NT2/D1 (cell line): ENCODE data around the gene ARPC5.

Experiments
- SUZ12 ChIP-seq: IDR thresholded peaks from 2 replicates; pipeline ENCODE4 v1.6.1; 2011; ENCODE audit not compliant: insufficient read length, insufficient read depth; ENCODE audit errors: extremely low read depth
- YY1 ChIP-seq: IDR thresholded peaks from 2 replicates; pipeline ENCODE4 v1.6.1; 2011; ENCODE audit not compliant: insufficient read length, insufficient read depth
- ZNF274 ChIP-seq: IDR thresholded peaks from 2 replicates; pipeline ENCODE4 v1.6.1; 2011; ENCODE audit warnings: mild to moderate bottlenecking, low read depth, low read length

DNA sequence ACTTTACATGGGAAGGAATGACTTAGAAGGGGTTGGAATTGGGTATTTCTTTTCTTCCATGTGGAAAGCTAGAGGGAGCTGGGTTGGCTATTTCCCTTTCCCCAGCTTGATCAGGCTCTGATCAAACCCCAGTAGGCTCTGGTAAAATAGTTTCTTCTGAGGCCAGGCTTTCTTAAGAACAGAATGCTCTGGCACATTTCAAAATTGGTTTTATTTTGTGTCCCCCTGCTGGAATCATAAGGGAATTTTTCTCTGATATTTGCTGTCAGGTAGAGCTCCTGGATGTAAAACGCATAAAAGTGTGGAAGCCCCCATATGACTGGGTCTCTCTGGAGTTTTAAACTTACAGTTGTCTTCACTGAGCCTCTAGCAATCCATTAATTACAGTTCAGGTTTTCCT, 34.6 kb upstream of the ARPC5 start:
- TF ChIP-seq ZNF274 (no peak), YY1 (no peak), SUZ12 (no peak)
